Measurements from ENCODE around the gene SH3BP2. TPM values are rescaled to one million over a fixed set of nuclear protein-coding genes. Genes with fewer than 3 reads are reported as not detected.

SH3BP2 gene
- total RNA-seq, 6 donors from 2014 or later: 59.1 to 358 (median 103) TPM

DNA sequence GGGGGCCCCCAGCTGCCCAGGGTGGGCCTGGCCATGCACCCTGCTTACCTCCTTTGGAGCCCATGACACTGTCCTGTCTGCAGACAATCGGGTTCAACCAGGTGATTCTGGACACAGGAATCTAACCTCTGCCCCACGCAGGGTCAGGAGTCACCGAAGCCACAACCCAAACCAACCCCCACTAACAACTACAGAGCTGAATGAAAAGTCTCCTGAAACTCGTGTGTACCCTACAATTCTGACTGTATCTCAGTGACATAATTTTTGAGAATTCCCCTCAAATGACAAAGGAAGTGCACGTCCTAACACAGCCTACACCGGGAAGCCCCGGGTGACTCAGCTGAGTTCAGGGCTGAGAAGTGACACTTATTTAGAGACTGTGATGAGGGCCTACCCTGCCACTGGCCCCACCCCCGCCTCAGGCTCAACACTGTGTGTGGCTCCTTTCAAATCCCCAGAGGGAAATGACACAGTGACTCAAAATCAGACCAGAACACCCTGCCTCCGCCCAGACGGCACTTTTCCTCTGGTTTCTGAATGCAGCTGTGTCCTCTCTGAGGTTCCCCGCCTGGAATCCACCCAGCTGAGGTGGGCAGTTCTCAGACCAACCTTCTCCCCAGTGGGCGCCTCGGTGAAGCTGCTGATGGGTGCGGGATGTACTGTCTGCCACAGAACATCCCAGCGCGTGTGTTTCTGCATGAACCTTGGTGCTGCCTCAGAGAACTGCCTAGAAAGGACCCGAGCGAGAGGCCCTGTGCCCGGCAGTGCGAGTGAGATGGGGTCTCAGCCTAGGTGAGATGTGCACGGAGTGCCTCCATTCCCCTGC, 46.7 kb upstream of the SH3BP2 start:
- Histone ChIP-seq H3K4me3 (no peak overlapping the region), H3K36me3 (peaks cover 10 to 71% (median 57%) of the 10 kb centered on the region in 4 donors), H3K27ac (peak overlapping the region; percentile 36 to 66 (median 60)), H3K9me3 (no peaks in the 10 kb centered on the region), H3K27me3 (no peaks in the 10 kb centered on the region), H3K4me1 (peaks cover 13 to 25% (median 24%) of the 10 kb centered on the region in 4 donors)
- peak; percentile 50 to 73 for DNase-seq
- TF ChIP-seq POLR2A (IDR thresholded peaks at IDR 0.05) (no peak), POLR2AphosphoS5 (IDR thresholded peaks at IDR 0.05) (peak; percentile 43 to 50)
- 64% methylated on average over 18 to 21 of the region's 21 CpGs for WGBS, 2 donors
- peak; percentile 42 to 74 for ATAC-seq (ENCODE audit: low FRiP score in 2 of 2)

GRCh38 chr4:2746891-2747695, 45.8 kb upstream of the SH3BP2 start:
- Histone ChIP-seq H3K4me1 (peaks cover 13 to 27% (median 24%) of the 10 kb centered on the region in 4 donors), H3K27me3 (no peaks in the 10 kb centered on the region), H3K9me3 (no peaks in the 10 kb centered on the region), H3K4me3 (no peak overlapping the region), H3K36me3 (peaks cover 10 to 64% (median 50%) of the 10 kb centered on the region in 4 donors), H3K27ac (peak overlapping the region; percentile 25 to 66 (median 60))
- DNase-seq: no peak
- no peak for TF ChIP-seq POLR2A (IDR thresholded peaks at IDR 0.05)
- no peak for TF ChIP-seq EP300 (IDR thresholded peaks at IDR 0.05)
- TF ChIP-seq CTCF (IDR thresholded peaks at IDR 0.05): no peak
- TF ChIP-seq POLR2AphosphoS5 (IDR thresholded peaks at IDR 0.05): no peak
- WGBS, 2 donors: 78 to 89% methylated on average over 10 to 16 of the region's 16 CpGs
- no peak for ATAC-seq (ENCODE audit: low FRiP score in 2 of 2)

- Histone ChIP-seq H3K27me3 (no peaks in the 10 kb centered on the region), H3K36me3 (peaks cover 10 to 31% (median 20%) of the 10 kb centered on the region in 4 donors), H3K4me1 (peaks cover 29 to 45% (median 35%) of the 10 kb centered on the region in 4 donors), H3K27ac (no peak overlapping the region), H3K4me3 (no peak overlapping the region), H3K9me3 (no peaks in the 10 kb centered on the region)
- DNase-seq (no peak), ATAC-seq (ENCODE audit: low FRiP score in 2 of 2) (no peak)
- 75 to 93% methylated on average over 15 to 19 of the region's 19 CpGs for WGBS, 2 donors
- no peak for TF ChIP-seq POLR2AphosphoS5 (IDR thresholded peaks at IDR 0.05)
- TF ChIP-seq CTCF (IDR thresholded peaks at IDR 0.05): no peak
- no peak for TF ChIP-seq POLR2A (IDR thresholded peaks at IDR 0.05)
- TF ChIP-seq EP300 (IDR thresholded peaks at IDR 0.05): no peak
Measured at GRCh38 chr4:2750719-2751605, 41.9 kb upstream of the SH3BP2 start.

DNA sequence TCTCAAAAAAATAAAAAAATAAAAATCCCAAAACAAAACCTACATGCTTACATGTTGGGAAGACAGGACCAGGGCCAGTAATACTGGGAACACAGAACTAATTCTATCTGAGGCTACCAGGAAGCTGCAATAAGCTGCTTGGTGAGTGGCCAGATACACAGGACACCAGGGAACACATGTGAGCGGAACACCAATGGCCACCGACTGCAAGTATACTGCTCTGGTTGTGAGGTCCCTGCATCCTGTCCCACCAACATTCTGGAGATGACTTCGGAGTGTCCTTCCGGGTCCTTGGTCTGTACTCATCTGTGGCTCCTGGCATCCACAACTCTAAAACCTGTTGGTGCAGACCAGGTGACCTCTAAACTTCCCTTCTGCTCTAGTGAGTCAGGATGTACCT, 39.4 kb upstream of the SH3BP2 start:
- DNase-seq (no peak), ATAC-seq (ENCODE audit: low FRiP score in 2 of 2) (no peak)
- Histone ChIP-seq H3K36me3 (peaks cover 0 to 11% (median 3%) of the 10 kb centered on the region in 4 donors), H3K27ac (no peak overlapping the region), H3K27me3 (no peaks in the 10 kb centered on the region), H3K9me3 (no peaks in the 10 kb centered on the region), H3K4me1 (peaks cover 21 to 37% (median 25%) of the 10 kb centered on the region in 4 donors), H3K4me3 (no peak overlapping the region)
- no peak for TF ChIP-seq POLR2AphosphoS5 (IDR thresholded peaks at IDR 0.05)
- no peak for TF ChIP-seq CTCF (IDR thresholded peaks at IDR 0.05)
- no peak for TF ChIP-seq POLR2A (IDR thresholded peaks at IDR 0.05)
- no peak for TF ChIP-seq EP300 (IDR thresholded peaks at IDR 0.05)
- WGBS, 2 donors: 76 to 85% methylated on average over 4 of the region's 4 CpGs
